Stimulated activated naive B cell treated with anti-CD40 and anti-IgM and Interleukin-4, amounts not matched to agents 10 μg/mL and 1 μg/mL and 100 μg/mL, for 72 hours (primary cell): ENCODE data around the gene OBI1.
A peak's percentile ranks its signal among the peaks of the same experiment; 100 is the strongest.

ENCODE experiments used
- ATAC-seq, 2 donors: fragments of 150-1000 bp; cut with Tn5 transposase; replicated peaks; 2 replicates each; pipeline ENCODE4 v1.10.0; 2021; ENCODE audit warnings: moderate library complexity in 1 of 2
- DNase-seq: peaks from one replicate; pipeline ENCODE4 v3.0.0; 2021
- H3K27ac Mint-ChIP-seq: one replicate; pipeline ENCODE4 v1.8.0; 2022; ENCODE audit warnings: mild to moderate bottlenecking, mixed read lengths
- H3K27me3 Mint-ChIP-seq, 2 donors: one replicate each; pipeline ENCODE4 v1.8.0; 2022; ENCODE audit warnings: mixed read lengths in 2 of 2
- H3K36me3 Mint-ChIP-seq, 2 donors: one replicate each; pipeline ENCODE4 v1.8.0; 2022; ENCODE audit warnings: mixed read lengths in 2 of 2, mild to moderate bottlenecking in 1 of 2
- H3K4me1 Mint-ChIP-seq, 2 donors: one replicate each; pipeline ENCODE4 v1.8.0; 2022; ENCODE audit warnings: mixed read lengths in 2 of 2, mild to moderate bottlenecking in 1 of 2
- H3K4me3 Mint-ChIP-seq, 2 donors: one replicate each; pipeline ENCODE4 v1.8.0; 2022; ENCODE audit warnings: mild to moderate bottlenecking in 2 of 2, mixed read lengths in 2 of 2, moderate library complexity in 1 of 2
- H3K9me3 Mint-ChIP-seq, 2 donors: one replicate each; pipeline ENCODE4 v1.8.0; 2022; ENCODE audit warnings: mixed read lengths in 2 of 2, mild to moderate bottlenecking in 1 of 2

The OBI1 gene

GRCh38 chr13:78625384-78625783 is 33.6 kb downstream of the OBI1 start:
- no peak for ATAC-seq
- Mint-ChIP-seq H3K4me1 (peaks cover 0 to 13% of the 10 kb centered on the region in 2 donors), H3K4me3 (no peak overlapping the region), H3K36me3 (peaks cover 47 to 72% of the 10 kb centered on the region in 2 donors), H3K27me3 (no peaks in the 10 kb centered on the region), H3K9me3 (no peaks in the 10 kb centered on the region), H3K27ac (no peak overlapping the region)
- DNase-seq: no peak

DNA sequence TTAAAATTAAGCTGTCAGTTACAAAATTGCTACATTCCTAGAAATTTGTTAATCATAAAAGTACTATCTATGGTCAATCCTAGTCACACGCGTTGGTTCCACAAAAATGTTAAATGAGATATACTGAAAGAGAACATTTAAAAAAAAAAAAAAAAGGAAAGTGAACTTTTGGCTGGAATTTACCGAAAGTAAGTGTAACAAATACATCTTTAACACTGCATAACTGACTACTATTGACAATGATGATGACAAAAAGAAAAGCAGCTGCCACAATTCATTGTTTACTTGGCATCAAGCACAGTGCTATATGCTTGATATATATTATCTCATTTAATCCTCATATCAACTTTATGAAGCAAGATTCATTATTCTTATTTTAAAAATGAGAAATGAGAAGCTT is 35.8 kb downstream of the OBI1 start:
- Mint-ChIP-seq H3K4me1 (peaks cover 0 to 13% of the 10 kb centered on the region in 2 donors), H3K36me3 (peaks cover 35 to 62% of the 10 kb centered on the region in 2 donors), H3K27me3 (no peaks in the 10 kb centered on the region), H3K27ac (no peak overlapping the region), H3K4me3 (no peak overlapping the region), H3K9me3 (no peaks in the 10 kb centered on the region)
- ATAC-seq (no peak), DNase-seq (no peak)

DNA sequence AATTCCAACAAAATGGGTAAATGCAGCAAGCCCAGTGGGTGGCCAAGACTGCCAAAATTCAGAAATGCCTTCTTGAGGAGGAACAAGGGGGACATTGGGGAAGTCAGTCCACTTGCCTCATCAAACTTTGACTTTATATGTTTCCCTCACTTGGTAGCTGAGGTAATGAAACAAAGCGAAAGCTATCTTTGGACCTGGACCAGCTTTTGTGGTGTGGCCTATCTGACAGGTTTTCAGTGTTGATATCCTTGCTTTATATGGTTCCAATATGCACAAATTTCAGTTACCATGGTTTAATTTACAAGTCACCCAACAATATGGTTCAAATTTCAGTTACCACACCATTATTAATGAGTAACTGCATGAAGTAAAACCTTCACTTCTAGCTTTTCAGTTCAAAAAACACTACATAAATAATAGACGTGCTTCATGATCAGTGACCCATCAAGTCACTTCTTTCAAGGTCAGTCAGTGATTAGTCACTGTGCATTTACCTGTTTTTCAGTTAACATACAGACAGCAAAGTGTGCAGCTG is 38.0 kb downstream of the OBI1 start:
- Mint-ChIP-seq H3K36me3 (peaks cover 41 to 61% of the 10 kb centered on the region in 2 donors), H3K4me3 (no peak overlapping the region), H3K4me1 (peaks cover 0 to 13% of the 10 kb centered on the region in 2 donors), H3K27me3 (no peaks in the 10 kb centered on the region), H3K27ac (no peak overlapping the region), H3K9me3 (no peaks in the 10 kb centered on the region)
- ATAC-seq: no peak
- DNase-seq: no peak

GRCh38 chr13:78618411-78618810 is 40.5 kb downstream of the OBI1 start:
- no peak overlapping the region for H3K27ac Mint-ChIP-seq
- no peak overlapping the region for H3K4me3 Mint-ChIP-seq
- ATAC-seq (no peak), DNase-seq (no peak)
- H3K36me3 Mint-ChIP-seq: peaks cover 45 to 70% of the 10 kb centered on the region in 2 donors
- H3K4me1 Mint-ChIP-seq: peaks cover 0 to 5% of the 10 kb centered on the region in 2 donors
- no peaks in the 10 kb centered on the region for H3K9me3 Mint-ChIP-seq
- no peaks in the 10 kb centered on the region for H3K27me3 Mint-ChIP-seq

DNA sequence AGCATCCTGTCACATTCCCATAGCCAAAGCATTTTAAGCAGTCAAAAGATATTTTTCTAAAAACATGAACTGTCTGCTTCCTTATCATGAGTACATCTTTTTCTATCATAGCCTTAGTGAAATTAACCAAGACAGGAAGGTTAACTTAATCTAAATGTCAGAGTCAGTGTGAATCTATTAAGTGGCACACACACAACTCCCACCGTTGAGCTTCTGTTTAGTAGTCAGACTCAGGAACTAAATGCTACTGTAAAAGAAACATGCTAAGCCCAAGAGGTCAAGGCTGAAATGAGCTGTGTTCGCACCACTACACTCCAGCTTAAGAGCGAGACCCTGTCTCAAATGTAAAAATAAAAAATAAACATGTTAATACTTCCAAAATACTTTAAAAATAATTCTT is 47.9 kb downstream of the OBI1 start:
- H3K9me3 Mint-ChIP-seq: no peaks in the 10 kb centered on the region
- H3K4me1 Mint-ChIP-seq: peaks cover 25 to 43% of the 10 kb centered on the region in 2 donors
- no peak overlapping the region for H3K4me3 Mint-ChIP-seq
- ATAC-seq: no peak
- no peak for DNase-seq
- H3K27me3 Mint-ChIP-seq: peaks cover 47% of the 10 kb centered on the region in 2 donors
- no peak overlapping the region for H3K27ac Mint-ChIP-seq
- peaks cover 14 to 24% of the 10 kb centered on the region in 2 donors for H3K36me3 Mint-ChIP-seq

GRCh38 chr13:78610381-78610883 is 48.5 kb downstream of the OBI1 start:
- DNase-seq: no peak
- no peak overlapping the region for H3K4me3 Mint-ChIP-seq

DNA sequence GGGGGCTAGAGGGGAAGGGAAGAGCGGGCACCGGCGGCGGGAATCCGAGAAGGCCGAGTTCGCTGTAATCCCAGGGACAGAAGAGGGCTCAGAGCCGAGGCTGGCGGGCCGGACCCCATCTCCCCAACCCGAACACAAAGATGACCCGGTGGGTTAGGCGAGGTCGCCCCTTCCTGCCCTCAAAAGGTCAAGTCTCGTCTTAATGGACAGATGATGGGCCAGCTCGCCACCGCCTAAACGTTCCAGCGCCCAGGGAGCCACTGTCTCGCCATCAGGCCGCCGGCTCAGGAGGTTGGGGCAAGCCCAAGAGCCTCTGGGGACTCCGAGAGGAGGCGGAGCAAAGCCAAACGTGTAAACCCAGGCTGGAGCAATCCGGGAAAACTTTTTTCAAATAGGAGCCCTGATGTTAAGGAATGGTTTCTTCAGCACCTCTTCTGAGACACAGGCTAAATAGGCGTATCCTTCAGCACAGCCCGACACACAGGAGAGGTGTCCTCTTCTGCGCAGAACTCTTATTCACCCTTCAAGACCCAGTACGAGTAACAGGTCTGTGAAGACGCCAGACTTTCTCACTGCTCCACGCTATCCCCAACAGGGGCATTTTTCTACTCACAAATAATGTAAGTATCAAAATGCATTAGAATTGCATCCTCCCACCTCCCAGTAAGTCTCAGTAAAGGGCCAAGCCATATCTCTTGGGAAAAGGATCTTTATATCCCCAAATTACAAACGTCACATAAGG is 49.3 kb downstream of the OBI1 start:
- H3K36me3 Mint-ChIP-seq: peaks cover 5 to 10% of the 10 kb centered on the region in 2 donors
- peak; percentile 35 to 42 for ATAC-seq
- no peaks in the 10 kb centered on the region for H3K9me3 Mint-ChIP-seq
- peaks cover 61% of the 10 kb centered on the region in 2 donors for H3K27me3 Mint-ChIP-seq
- DNase-seq: no peak
- peaks cover 32 to 51% of the 10 kb centered on the region in 2 donors for H3K4me1 Mint-ChIP-seq
- peak overlapping the region; percentile 86 for H3K27ac Mint-ChIP-seq
- H3K4me3 Mint-ChIP-seq: peak overlapping the region; percentile 88 to 89

More at GRCh38 chr13:78610381-78610883, 48.5 kb downstream of the OBI1 start:
- ATAC-seq: peak; percentile 49 to 66
- H3K4me1 Mint-ChIP-seq: peaks cover 28 to 49% of the 10 kb centered on the region in 2 donors
- H3K36me3 Mint-ChIP-seq: peaks cover 10 to 18% of the 10 kb centered on the region in 2 donors
- peaks cover 53% of the 10 kb centered on the region in 2 donors for H3K27me3 Mint-ChIP-seq
- no peaks in the 10 kb centered on the region for H3K9me3 Mint-ChIP-seq
- H3K27ac Mint-ChIP-seq: no peak overlapping the region

- ATAC-seq (peak in 1 of 2 donors; percentile 3), DNase-seq (no peak)
- Mint-ChIP-seq H3K9me3 (no peaks in the 10 kb centered on the region), H3K36me3 (peaks cover 2 to 6% of the 10 kb centered on the region in 2 donors), H3K4me1 (peaks cover 34 to 56% of the 10 kb centered on the region in 2 donors), H3K27me3 (peaks cover 68 to 69% of the 10 kb centered on the region in 2 donors), H3K27ac (peak overlapping the region; percentile 86), H3K4me3 (peak overlapping the region; percentile 88 to 89)
These were observed 50.1 kb downstream of the OBI1 start for GRCh38 chr13:78608688-78609463.

- ATAC-seq: no peak
These were observed 50.7 kb downstream of the OBI1 start for GRCh38 chr13:78608252-78608687.

GRCh38 chr13:78607409-78608251 is 51.3 kb downstream of the OBI1 start:
- peaks cover 43 to 67% of the 10 kb centered on the region in 2 donors for H3K4me1 Mint-ChIP-seq
- DNase-seq (no peak), ATAC-seq (no peak)
- H3K4me3 Mint-ChIP-seq: peak overlapping the region; percentile 39 to 73
- no peak overlapping the region for H3K27ac Mint-ChIP-seq
- H3K36me3 Mint-ChIP-seq: peaks cover 2% of the 10 kb centered on the region in 2 donors
- no peaks in the 10 kb centered on the region for H3K9me3 Mint-ChIP-seq
- H3K27me3 Mint-ChIP-seq: peaks cover 78 to 81% of the 10 kb centered on the region in 2 donors

More at GRCh38 chr13:78608252-78608687, 50.7 kb downstream of the OBI1 start:
- Mint-ChIP-seq H3K4me1 (peaks cover 40 to 62% of the 10 kb centered on the region in 2 donors), H3K27ac (peak overlapping the region; percentile 60), H3K4me3 (peak overlapping the region; percentile 73 to 89), H3K9me3 (no peaks in the 10 kb centered on the region), H3K36me3 (peaks cover 1 to 2% of the 10 kb centered on the region in 2 donors), H3K27me3 (peaks cover 74 to 75% of the 10 kb centered on the region in 2 donors)
- no peak for DNase-seq

DNA sequence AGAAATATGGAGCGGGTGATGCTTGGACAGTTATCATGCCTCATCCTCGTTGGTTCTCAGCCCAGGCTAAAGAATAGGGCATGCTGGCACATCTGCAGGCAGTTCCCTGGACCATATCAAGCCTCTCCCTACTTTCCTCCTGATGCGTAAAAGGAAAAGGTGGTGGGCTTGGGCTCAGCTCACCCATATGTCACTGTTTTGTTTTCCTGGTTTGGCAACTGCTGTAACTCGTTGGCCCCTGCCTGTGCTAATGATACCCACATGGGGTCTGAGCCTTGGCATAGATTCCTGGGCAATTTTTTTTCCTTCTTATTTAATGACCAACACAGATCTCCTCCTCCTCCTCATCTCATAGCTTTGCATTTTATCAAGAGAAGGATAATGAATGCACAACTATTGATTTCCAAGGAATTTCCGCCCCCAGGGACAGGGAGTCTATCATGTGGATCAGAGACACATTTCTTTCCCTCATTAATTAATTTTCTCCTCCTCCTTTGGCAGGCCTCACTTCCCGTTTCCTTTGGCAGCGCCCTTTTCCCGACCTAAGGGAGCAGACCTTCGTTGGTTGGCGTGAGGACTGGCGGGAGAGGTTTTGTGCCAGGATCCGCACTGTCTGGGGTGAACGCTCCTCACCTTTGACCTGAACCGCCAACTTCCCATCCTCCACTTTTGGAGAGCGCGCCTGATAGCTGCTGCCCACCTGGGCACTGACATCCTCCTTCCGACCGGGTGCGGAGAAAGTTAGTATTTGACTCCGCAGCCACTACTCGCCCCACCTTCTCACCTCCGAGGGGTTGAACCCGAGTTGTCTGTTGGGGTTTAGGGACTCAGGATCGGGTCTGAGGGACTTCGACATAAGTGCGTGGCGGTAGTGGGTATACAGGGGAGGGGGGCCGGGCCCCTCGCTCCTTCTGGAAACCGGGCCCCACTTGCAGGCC is 52.2 kb downstream of the OBI1 start:
- Mint-ChIP-seq H3K4me1 (peaks cover 48 to 73% of the 10 kb centered on the region in 2 donors), H3K4me3 (peak overlapping the region in 1 of 2 donors; percentile 44), H3K27me3 (peaks cover 83 to 87% of the 10 kb centered on the region in 2 donors), H3K9me3 (no peaks in the 10 kb centered on the region), H3K27ac (no peak overlapping the region), H3K36me3 (peaks cover 2 to 6% of the 10 kb centered on the region in 2 donors)
- DNase-seq (no peak), ATAC-seq (no peak)

DNA sequence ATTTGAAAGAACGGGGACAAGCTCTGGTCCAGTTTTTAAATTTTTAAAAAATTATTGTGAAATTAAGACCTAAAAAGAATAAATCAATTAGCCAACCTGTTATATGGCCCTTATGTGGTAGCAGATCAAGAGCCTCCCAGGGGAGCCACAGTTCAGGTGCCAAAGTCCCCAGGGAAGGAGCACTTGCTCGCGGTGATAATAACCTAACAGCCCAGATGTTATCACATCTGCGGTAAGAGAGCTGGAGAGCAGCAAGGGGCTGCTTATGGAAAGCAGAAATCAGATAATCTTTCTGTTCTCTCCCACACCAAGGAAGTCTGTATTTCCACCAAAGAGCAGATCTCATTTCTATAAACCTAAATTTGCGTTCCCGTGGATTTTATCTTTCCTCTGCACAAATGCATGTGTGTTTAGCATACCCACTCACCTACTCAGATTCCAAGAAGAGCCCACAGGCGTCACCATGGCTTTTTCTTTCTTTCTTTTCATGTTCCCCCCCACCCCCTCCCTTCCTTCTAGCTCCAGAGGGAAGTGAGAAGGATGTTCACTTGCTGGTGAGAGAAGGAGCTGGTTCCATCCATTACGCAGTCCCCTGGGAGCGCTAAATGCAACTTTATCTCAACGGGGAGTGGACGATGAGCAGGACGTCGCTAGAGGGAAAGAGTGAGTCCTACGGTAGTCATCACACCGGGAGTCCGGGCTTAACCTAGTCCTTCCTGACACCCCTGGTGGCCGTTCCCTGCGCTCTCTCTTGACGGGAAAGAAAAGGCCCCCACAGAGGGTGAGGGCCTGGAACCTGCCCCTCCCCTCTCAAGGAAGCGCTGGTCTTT is 54.0 kb downstream of the OBI1 start:
- Mint-ChIP-seq H3K36me3 (peaks cover 2 to 6% of the 10 kb centered on the region in 2 donors), H3K27ac (no peak overlapping the region), H3K4me3 (no peak overlapping the region), H3K27me3 (peaks cover 82 to 93% of the 10 kb centered on the region in 2 donors), H3K4me1 (peaks cover 46 to 76% of the 10 kb centered on the region in 2 donors), H3K9me3 (no peaks in the 10 kb centered on the region)
- no peak for DNase-seq
- no peak for ATAC-seq
